NCI-H69 (cell line): ENCODE measurements around the gene PXN.
"Not testable (repeated sequence)": the region's sequence is repeated elsewhere in the genome, so short reads cannot be mapped to it uniquely, and the experiment has no call there.

Experiments used
- DNase-seq: peaks from one replicate; lab custom pipeline; 2025; lab: John Stamatoyannopoulos, UW

The PXN gene

DNA sequence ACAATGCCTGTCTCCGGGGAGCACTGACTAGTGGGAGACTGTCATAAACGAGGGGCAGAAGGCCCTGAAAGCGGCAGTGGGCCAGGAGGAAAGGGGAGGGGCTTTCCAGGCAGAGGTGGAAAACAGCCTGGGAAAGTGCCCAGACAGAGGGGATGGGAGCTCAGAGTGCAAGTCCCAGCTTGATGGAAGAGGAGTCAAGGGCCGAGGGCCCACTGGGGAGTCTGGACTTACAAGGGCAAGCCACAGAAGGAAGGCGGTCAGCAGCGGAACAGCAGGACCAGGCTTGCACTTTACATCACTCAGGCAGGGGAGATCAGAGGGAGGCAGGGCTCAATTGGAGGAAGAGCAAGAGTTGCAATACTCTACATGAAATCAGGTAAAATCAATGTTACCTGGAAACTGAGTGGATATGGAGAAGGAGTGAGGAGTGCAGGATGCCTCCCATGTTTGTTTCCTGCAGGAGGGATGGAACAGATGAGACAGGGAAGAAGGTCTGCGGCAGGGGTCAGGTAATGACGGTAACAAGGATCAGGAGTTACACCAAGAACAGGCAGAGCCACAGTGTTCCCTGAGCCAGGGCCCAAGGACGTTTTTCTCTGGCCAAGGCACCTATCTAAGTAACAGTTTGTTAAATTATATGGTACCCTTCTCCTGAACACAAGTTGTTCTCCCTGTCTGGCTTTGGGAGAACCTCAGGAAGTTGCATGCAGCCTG, 23.8 kb downstream of the PXN start:
- peak; percentile 27 for DNase-seq

DNA sequence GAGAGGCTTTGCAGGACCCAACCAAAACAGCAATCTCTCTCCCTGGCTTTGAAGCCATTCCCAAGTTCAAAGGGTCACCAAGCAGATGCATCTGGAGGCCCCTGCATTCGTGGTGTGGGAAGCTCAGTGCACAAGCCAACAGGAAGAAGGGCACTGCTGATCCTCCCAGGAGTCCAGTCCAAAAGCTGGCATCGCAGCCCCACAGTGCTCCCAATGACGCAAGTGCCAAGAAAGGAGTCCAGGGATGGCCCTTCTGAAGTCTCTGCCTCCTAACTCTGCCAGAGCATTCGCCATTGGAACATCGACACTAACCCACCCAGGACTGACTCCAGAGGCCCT, 25.1 kb downstream of the PXN start:
- DNase-seq: no peak

DNA sequence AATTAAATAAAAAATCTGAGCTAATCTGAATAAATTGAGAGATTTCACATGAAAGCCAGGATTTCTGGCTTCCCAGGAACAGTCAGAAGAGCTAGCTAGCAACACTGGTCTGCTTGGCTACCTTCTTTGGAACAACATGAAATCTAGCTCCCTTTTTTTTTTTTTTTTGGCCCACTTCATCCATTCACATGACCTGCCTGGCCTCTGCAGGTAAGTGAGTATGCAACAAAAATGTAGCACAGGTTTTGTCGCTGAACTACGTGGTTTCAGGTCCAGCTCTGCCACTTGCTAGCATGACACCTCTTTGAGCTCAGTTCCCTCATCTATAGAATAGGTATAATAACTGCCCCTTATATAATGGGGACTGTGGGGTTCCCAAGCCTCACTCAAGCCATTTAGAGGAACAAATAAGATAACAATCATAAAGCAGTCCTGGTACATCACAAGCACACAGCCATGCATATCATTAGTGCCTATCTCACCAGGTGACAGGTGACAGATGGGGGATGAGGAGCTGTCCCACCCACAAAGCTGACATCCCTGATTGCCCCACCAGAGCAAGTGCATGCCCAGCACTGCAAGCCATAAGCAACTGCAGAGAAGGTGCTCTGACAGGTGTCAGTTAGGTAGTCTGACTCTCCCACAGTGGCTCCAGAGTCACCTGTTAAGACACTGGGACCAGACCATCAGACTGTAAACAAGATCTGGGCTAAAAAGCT, 25.6 kb downstream of the PXN start:
- peak; percentile 28 for DNase-seq

DNA sequence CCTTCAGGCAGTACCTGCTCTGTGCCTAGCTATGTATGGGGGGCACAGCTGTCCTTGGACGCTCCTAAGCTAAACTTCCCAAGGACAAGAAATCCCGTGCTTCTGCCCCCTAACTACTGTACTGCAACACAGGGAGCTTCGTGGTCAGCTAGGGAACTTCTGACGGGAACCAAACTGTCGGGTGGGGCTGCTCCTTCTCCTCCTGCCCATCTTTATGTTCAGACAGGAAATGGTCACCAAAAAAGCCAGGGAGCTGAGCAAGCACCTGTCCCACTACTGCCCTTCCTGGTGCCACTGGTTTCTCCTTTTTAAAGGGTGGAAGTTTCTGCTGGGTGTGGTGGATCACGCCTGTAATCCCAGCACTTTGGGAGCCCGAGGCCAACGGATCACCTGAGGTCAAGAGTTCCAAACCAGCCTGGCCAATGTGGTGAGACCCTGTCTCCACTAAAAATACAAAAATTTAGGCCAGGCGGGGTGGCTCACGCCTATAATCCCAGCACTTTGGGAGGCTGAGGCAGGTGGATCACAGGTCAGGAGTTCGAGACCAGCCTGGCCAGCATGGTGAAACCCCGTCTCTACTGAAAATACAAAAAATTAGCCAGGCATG, 26.6 kb downstream of the PXN start:
- DNase-seq: no peak

DNA sequence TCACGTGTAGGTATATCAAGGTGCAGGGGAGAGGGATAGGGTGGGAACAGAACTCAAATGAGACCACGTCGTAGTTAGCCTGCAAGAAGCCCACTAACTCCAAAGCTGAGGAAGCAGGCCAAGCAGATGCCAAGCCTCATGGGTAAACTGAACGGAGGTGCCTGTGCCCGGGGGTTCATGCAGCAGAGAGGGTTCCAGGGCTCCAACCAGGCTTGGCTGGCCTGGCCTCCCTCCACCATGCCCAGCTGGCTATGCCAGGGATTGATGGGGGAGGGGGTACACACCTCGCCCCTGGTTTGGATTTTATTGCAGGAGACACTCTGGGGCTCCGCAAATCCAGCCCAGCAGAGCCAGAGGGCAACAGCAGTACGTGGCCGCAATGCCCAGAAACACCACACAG, 27.3 kb downstream of the PXN start:
- no peak for DNase-seq

DNA sequence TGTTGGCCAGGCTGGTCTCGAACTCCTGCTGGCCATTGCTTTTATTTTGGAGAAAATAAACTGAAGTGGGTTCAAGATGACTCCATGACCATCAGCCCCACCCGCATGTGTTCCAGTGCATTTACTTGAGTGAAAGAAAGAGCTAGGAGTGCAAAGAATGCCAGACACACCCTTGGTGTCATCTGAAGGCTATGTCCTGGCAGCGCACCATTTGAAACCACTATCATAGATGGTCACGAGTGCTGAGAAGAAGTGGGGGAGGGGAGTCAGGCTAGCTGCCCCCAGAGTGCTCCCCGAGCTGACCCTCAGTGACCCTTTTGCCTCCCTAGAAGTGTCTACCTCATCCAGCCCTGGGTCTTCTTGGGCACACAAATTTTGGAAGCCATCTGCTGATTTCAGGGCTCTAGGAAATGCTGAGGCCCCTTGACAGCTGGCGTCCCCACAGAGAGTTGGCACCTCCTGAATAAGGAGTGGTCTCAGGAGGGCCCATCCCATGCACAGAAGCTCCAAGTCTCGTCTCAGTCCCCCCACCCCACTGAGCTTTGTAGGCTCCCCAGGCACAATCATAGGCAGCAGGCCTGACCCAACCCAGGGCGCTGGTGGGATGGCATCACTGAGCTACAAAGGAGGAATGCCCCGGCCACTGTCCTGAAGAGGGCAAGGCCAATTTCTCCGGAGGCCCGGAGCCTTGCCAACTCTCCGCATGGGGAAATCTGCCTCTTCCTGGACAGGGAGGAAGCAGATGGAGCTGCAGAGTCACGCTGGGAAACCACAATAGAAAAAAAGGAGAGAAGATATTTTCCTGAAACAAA, 28.0 kb downstream of the PXN start:
- DNase-seq: peak; percentile 80

DNA sequence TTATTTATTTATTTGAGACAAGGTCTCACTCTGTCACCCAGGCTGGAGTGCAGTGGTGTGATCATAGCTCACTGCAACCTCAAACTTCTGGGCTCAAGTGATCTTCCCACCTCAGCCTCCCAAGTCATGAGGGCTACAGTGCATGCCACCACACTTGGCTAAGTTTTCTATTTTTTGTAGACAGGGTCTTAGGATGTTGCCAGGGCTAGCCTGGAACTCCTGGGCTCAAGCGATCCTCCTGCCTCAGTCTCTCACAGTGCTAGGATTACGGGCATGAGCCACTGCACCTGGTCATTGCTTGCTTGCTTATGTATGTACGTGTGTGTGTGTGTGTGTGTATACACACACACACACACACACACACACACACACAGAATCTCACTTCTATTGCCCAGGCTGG, 28.7 kb downstream of the PXN start:
- DNase-seq: not testable (repeated sequence)

DNA sequence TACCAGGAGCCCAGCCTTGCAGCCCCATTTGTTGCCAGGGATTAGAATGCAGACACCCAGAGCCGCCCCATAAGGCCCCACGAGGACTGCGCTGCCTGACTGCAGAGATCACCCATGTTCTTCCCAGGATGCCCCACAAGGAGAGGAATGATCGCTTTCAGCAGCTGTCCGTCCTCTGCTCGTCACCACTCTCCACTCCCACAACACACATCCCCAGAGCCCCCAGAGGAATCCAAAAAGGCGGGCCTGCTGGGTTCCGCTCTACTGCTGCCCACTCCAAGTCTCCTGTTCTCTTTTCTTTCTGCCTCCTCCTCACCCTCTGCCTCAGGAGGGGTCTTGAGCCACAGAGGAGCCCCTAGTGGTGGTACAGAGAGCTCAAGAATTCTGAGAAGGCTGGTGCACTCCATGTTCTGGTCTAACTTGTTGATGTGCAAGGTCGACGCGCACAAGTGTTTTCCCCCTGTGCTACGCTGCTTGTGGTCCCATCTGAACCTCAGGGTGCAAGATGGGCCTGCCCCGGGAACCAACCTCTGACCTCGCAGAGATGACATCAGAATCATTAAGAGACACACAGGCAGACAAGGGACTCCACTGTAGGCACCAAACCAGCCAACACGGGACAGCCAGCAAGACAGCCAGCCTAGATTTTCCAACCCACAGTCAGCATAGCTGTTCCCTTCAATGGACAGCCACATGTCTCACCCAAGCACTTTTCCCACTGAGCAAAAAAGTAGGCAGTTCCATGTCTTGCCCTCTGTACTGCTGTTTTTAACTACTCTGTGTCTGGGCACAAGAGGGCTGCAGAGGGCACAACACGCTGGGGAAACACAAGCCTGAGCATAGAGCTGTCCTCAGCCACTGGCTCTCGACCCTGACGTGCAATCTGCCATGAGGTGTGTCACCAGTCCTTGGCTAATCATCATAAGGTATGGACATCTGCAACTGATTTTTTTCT, 29.9 kb downstream of the PXN start:
- peak; percentile 45 for DNase-seq

DNA sequence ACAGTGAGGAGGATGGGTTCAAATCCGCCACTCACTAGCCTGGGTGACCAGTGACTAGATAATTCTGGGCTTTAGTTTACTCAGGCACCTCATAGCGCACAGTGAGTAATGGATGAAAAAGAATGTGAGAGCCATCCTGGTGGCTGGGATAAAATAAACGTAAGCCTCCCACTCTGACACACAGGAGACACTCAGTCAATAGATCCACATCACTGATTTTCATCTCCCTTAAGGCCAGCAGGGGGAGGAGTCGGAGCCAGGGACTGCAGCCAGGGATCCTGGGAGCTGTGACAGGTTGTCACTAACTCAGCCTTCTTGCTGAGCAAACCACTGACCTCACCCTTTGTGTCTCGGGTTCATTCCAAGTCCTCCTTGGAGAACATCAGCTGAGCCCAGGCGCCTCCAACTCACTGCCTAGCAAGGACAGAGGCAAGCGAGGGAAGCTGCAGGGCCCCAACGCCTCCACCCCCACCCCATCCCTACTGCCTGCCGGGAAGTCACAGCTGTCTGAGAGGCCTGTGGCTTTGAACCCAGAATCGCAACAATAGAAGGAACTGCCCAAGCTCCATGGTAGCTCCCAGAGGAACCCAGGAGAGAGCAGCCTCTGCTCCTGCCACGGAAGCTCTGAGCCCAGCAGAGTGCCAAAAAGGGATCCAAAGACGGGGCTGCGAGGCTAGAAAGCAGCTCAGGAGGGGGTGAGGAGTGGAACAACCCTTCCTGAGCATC, 30.7 kb downstream of the PXN start:
- DNase-seq: peak; percentile 92

DNA sequence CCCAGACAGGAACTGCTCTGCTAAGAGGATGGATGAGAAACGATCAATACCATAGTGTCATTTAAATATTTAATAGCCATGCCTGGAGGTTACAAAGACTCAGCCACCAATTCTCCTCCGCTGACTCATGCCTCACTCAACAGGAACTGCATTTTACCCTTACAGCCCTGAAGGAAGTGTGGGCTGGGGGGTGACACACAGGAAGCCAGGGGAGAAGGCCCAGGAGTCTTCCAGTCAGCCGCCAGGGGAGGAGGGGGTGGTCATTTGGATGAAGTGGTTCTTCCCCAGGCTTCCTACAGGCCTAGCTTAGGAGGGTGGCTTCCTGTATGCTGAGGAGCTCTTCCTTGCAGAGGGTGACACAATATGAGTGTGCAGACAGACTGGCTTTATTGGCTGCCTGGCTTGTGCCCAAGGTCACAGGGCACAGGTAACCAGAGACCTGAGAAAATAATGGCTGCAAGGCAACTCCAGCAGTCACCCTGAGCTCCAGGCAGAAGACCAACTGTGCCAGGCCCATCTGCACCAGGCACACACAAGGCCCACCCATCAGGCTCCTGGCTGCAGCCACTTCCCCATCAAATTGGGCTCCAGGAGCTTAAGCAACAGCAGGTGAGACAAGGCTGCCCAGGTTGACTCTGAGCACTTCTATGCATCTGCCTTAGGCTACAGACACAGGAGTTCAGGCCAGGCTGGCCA, 34.1 kb downstream of the PXN start:
- peak; percentile 98 for DNase-seq

DNA sequence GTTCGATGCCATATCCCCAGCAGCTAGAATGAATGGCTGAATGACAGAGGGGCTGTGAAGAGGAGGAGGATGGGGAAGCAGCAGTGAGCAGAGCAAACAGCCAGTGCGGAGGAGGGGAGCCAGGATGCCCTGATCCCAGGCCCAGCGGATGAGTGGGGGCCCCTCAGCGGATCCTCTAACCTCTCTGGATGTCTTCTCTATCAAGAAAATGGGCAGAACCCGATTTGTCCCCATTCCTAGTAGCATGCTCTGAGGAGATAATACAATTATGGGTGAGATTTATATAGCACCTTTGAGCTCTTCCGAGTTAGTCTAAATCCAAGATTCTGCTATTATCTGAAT, 34.6 kb downstream of the PXN start:
- no peak for DNase-seq

DNA sequence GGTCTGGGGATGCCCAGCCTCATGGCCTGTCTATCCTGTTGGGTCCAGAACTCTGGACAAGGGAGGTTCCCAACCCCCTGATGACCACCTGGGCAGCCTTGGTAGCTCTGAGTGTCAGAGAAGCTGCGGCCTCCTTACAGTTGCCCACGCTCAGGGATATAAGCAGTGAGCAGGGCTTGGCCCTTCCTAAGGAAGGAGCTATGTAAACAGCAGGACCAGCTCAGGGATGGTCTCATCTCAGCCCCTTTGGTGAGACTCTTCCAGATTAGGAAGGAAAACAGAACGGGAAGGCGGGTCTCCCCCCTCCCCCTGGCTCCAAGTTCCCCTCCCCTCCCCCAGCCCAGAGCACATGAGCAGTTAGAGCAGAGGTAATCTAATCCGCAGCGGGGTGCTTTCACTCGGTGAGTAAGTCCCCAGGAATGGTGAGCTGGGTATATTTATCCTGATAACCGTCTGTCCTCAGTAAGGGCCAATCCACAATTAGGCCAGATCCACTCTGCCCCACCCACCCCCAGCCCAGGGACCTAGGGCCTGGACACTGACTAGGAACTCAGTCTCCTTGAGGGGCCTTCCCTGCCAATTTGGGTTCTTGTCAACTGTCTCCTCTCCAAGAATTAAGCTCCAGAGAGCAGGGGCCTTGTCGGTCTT, 35.1 kb downstream of the PXN start:
- peak; percentile 97 for DNase-seq

DNA sequence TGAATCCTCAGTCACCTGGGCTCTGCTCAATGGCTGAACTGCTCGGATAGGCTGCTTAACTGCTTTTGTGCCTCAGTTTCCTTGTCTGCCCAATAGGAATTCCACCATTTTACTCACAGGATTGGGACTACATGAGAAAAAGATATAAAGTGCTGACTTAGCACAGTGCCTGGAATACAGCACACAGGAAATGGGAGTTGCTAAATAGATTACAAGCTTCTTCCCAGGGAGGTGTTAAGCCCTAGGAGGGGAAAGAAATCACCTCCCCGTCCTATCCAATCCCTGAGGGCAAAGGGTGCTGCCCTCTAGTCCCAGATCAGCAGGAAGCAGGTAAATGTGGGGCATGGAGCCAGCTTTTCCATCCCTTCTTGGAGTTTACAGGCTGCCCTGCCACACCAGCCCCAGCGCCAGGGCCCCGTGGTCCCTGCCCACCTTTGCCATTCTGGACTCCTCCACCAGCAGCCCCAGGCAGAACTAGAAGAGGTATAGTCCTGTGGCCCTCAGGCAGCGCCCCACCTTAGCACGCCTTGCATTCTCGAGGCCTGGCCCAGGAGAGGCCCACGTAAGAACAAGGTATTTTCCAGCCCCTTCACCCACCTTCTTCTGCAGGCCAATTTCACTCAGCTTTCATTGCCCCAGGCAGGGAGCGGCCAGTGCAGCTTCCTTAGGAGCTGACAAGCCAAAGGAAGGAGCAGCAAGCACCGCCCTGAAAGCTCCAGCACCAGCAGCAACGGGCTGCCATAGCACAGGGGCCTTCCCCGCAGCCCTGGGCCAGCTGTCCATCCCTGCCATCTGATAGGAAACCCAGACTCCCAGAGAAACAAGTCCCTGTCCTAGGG, 35.8 kb downstream of the PXN start:
- peak; percentile 59 for DNase-seq

DNA sequence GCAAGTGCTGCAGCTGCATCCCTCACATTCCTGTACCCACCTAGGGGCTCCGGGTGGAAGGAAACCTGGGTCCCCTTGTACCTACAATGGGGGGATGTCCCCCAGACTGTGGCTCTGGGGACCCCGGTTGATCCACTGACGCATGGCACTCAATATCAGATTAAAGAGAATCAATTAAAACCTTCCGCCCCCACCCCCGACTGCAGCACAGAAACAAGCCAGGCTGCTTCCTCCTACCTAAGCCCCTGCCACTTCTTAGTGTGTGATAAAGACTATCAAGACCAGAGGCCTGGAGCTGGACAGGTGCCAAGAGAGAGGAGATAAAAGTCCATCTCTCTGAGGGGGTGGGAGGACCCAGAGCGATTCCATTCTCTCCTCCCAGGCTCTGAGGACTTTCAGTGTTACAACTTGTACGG, 36.5 kb downstream of the PXN start:
- DNase-seq: peak; percentile 69

DNA sequence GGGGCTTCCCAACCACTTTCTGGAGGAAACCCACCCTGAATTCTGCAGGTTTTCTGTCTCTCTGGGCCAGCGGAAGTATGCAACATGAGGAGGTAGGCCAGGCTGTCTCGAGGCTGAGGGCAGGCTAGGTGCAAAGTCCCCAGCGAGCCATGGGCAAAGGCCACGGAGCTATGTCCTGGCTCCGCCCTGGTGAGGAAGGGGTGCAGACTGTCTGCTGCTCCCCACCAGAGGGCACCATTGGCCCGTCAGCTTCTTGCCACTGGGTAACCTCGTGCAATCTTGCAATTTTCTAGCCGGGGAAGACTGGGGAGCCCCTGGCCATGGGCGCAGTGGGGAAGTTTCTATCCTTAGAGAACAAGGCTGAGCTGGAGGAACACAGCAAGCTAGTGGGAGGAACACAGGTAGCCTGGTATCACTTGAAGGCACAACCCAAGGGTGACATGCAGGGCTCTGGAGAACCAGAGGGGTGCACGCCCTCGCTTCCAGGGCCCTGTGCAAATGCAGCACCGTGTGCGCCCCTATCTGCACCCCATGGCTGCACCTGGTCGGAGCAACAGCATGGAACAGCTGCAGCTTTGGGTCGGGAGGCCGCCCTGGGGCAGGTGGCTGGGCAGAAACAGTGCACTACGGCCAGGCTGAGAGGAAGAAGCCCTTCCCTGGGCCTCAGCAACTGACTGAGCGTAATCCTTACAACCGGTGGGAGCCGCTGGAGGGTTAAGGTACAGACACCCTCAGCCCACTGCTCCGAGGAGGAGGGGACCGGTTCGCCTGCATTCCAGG, 37.0 kb downstream of the PXN start:
- peak; percentile 92 for DNase-seq

DNA sequence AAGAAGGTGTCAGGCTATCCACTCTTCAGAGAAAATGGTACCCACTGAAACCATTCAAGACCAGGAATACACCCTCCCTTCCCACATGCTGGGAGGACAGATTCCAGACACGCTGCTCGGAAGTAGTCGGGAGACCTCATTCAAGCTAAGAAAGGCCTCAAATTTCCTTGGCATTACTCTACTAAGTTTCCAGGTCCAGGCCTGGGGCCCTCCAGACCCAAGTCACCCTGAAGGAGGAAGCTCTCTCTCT, 37.6 kb downstream of the PXN start:
- DNase-seq: no peak

DNA sequence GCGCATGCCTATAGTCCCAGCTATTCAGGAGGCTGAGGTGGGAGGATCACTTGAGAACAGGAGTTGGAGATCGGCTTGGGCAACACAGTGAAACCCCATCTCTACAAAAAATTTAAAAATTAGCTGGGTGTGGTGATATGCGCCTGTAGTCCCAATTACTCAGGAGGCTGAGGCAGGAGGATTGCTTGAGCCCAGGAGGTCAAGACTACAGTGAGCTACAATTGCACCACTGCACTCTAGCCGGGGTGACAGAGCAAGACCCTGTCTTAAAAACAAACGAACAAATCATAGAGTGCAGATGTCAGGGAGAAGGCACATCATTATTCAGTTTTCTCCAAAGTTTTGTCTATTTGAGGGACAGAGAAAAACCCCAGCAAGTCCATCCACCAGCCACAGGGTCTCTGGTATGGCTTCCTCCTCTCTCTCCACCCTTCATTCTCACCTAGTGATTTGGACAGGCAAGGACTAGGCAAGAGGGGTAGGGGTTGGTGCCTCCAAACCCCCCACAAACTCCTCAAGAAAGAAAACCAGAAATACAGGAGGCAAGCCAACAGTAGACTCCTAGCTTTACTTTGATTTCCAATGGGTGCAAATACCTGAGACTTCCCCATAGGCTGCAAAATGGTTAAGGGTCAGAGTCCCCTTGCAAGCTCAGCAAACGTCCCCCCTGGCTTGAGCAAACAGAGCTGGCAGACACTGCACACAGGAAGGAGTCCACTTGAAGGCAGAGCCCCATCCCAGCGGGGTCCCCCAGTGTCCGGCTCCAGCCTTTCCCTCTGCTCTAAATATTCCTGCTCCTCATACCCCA, 38.1 kb downstream of the PXN start:
- DNase-seq: peak; percentile 83
